Measurements from ENCODE around the gene EEA1.
A peak's percentile ranks its signal among the peaks of the same experiment; 100 is the strongest.
"Not testable (repeated sequence)": the region's sequence is repeated elsewhere in the genome, so short reads cannot be mapped to it uniquely, and the experiment has no call there.

The EEA1 gene

DNA sequence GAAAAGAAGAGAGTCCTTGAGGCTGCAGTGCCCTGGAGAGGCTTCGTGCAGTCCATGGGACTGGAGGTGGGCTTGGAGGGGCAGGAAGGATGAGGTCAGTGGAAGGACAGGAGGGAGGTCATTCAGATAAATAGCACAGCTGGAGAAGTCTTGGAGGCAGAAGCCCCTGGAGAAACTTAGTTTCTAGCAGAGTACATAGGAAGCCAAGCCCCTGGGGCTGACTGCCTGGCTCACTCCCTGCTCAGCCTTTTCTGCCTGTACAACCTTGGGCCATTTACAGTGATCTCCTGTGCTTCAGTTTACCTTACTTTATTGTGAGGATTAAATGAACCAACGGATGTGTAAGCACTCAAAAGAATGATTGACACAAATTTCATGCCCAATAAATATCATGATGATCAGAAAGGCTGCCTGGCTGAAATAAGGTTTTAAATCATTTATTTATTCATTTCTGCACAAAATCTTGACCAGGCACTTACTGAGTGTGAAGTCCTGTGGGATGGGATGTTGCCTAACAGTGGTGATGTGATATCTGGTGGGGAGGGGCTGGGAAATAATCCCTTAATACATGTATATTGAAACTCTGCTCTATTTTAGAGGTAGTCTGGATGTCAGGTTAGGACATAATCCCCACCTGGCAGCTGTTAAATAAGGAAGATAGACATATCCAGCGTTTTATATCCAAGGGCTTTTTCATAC, 172.0 kb downstream of the EEA1 start:
- Histone ChIP-seq H3K27ac (ENCODE audit: extremely low read depth, low read depth, low read length) (no peak overlapping the region), H3K36me3 (ENCODE audit: control insufficient read depth in 2 of 2, insufficient read depth in 1 of 2, low read length in 2 of 2) (no peaks in the 10 kb centered on the region), H3K4me1 (ENCODE audit: control insufficient read depth, insufficient read depth, low read length) (peaks cover 2% of the 10 kb centered on the region; the same call in 1 of the 2 replicates), H3K9me3 (ENCODE audit: control insufficient read depth, insufficient read depth, low read depth, low read length) (no peaks in the 10 kb centered on the region), H3K4me3 (ENCODE audit: low read depth, low read length) (no peak overlapping the region)
- ChIA-PET CTCF (interaction anchor here (0.6 to 0.8 kb wide), 3 partner anchors 12 to 108 kb away, joined by 3 to 4 read pairs (median 3); no protein-coding TSS in a partner anchor), POLR2A (no interaction called here)
- TF ChIP-seq GFI1B (tag by site-specific recombination; IDR thresholded peaks at IDR 0.05) (no peak), FEZF1 (tag by site-specific recombination; IDR thresholded peaks at IDR 0.05) (0 out of 2 replicates have a peak, but pooled peaks have one; percentile 27)
- TF ChIP-seq, protein P1, sequence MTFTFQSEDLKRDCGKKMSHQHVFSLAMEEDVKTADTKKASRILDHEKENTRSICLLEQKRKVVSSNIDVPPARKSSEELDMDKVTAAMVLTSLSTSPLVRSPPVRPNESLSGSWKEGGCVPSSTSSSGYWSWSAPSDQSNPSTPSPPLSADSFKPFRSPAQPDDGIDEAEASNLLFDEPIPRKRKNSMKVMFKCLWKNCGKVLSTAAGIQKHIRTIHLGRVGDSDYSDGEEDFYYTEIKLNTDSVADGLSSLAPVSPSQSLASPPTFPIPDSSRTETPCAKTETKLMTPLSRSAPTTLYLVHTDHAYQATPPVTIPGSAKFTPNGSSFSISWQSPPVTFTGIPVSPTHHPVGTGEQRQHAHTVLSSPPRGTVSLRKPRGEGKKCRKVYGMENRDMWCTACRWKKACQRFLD (tag by site-specific recombination; IDR thresholded peaks at IDR 0.05), result no peak

DNA sequence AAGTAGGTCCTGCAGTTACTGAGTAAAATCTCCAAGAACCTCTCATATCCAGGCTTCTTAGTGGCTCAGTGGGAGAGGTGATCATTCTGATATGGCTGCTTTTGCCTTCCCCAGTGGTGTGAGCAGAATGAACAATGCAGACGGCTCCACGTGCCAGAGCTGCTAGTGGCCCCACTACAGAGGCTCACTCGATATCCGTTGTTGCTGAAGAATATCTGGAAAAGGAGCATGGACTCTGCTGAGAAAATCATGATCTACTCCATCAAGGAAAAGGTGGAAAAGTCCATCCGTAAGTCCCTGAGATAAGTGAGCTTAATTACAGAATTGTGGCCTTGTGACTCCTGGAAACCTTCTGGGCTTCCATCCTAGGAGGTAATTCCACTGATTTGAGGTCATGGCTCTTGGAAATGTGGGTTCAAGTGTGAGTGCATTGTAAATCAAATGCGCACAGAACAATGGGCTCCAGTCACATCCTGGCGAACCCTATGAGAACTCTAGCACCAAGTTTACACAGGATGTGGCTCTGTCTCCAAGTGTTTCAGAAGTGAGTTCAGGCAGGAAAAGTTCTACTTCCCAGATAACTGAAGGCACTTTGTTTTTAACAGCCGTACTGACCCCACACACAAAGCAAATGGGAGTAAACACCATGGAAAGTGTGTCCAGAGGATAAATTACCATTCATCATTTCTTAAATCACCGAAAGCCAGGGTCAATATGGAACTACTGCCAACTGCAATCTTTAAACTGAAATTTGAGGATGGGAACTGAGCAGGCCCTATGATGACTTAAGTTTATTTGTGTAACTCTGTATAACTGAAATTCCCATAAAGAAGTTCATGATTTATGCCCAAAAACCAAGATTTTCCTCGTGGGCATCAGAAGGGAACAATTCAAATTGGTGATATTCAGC, 174.9 kb downstream of the EEA1 start:
- POLR2A ChIA-PET, result no interaction called here
- no peak overlapping the region for H3K4me3 ChIP-seq (ENCODE audit: low read depth, low read length)
- no peak overlapping the region for H3K27ac ChIP-seq (ENCODE audit: extremely low read depth, low read depth, low read length)
- H3K4me1 ChIP-seq (ENCODE audit: control insufficient read depth, insufficient read depth, low read length), result peaks cover 2% of the 10 kb centered on the region; the same call in 1 of the 2 replicates
- TF ChIP-seq ZNF521 (tag by site-specific recombination; IDR thresholded peaks at IDR 0.05) (no peak), ZNF48 (tag by site-specific recombination; IDR thresholded peaks at IDR 0.05) (no peak), ZNF23 (tag by site-specific recombination; IDR thresholded peaks at IDR 0.05; ENCODE audit: borderline replicate concordance) (no peak), ZNF138 (tag by site-specific recombination; IDR thresholded peaks at IDR 0.05; ENCODE audit: borderline replicate concordance) (no peak), ZNF24 (tag by site-specific recombination; IDR thresholded peaks at IDR 0.05) (no peak), HOXC10 (CRISPR knock-in tag; IDR thresholded peaks at IDR 0.05) (no peak), ZNF529 (tag by site-specific recombination; IDR thresholded peaks at IDR 0.05; ENCODE audit: insufficient replicate concordance) (no peak)
- CTCF ChIA-PET, result interaction anchor here (0.6 kb wide), 1 partner anchor 620 kb away, joined by 4 read pairs; no protein-coding TSS in a partner anchor
- no peaks in the 10 kb centered on the region for H3K36me3 ChIP-seq (ENCODE audit: control insufficient read depth in 2 of 2, insufficient read depth in 1 of 2, low read length in 2 of 2)
- no peaks in the 10 kb centered on the region for H3K9me3 ChIP-seq (ENCODE audit: control insufficient read depth, insufficient read depth, low read depth, low read length)

DNA sequence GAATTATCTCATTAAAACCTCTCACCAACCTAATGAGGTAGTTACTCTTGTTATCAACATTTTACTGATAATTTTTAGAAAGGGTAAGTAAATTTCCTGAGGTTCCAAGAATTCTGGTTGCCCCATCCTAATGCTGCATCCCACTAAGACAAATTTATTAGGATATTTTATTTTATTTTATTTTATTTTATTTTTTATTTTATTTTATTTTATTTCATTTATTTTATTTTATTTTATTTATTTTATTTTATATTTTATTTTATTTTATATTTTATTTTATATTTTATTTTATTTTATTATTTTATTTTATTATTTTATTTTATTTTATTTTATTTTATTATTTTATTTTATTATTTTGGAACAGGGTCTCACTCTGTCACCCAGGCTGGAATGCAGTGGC, 179.4 kb downstream of the EEA1 start:
- CTCF ChIA-PET, result interaction anchor here (0.6 kb wide), 1 partner anchor 20 kb away, joined by 3 read pairs; no protein-coding TSS in a partner anchor
- H3K27ac ChIP-seq (ENCODE audit: extremely low read depth, low read depth, low read length); POLR2A ChIA-PET; H3K9me3 ChIP-seq (ENCODE audit: control insufficient read depth, insufficient read depth, low read depth, low read length); H3K4me1 ChIP-seq (ENCODE audit: control insufficient read depth, insufficient read depth, low read length); H3K4me3 ChIP-seq (ENCODE audit: low read depth, low read length); H3K36me3 ChIP-seq (ENCODE audit: control insufficient read depth in 2 of 2, insufficient read depth in 1 of 2, low read length in 2 of 2): not testable (repeated sequence)

DNA sequence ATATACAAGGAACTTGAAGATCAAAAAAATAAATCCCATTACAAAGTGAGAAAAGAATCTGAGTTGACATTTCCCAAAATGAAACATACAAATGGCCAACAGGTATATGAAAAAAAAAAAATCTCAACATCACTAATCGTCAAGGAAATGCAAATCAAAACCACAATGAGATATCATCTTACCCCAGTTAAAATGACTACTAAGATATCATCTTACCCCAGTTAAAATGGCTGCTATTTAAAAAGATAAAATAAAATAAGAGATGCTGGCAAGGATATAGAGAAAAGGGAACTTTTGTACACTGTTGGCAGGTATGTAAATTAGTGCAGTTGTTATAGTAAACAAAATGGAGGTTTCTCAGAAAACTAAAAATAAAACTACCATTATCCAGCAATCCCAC, 181.9 kb downstream of the EEA1 start:
- Histone ChIP-seq H3K36me3 (ENCODE audit: control insufficient read depth in 2 of 2, insufficient read depth in 1 of 2, low read length in 2 of 2) (no peaks in the 10 kb centered on the region), H3K4me1 (ENCODE audit: control insufficient read depth, insufficient read depth, low read length) (peaks cover 8% of the 10 kb centered on the region; the same call in 1 of the 2 replicates), H3K9me3 (ENCODE audit: control insufficient read depth, insufficient read depth, low read depth, low read length) (no peaks in the 10 kb centered on the region), H3K4me3 (ENCODE audit: low read depth, low read length) (no peak overlapping the region), H3K27ac (ENCODE audit: extremely low read depth, low read depth, low read length) (no peak overlapping the region)
- ChIA-PET POLR2A (no interaction called here), CTCF (no interaction called here)
- TF ChIP-seq ZNF549 (tag by site-specific recombination; IDR thresholded peaks at IDR 0.05) (0 out of 2 replicates have a peak, but pooled peaks have one; percentile 18), ZXDB (tag by site-specific recombination; IDR thresholded peaks at IDR 0.05) (no peak), OSR2 (tag by site-specific recombination; IDR thresholded peaks at IDR 0.05) (no peak), SCRT1 (tag by site-specific recombination; IDR thresholded peaks at IDR 0.05; ENCODE audit: borderline replicate concordance) (peak; percentile 49; the same call in 1 of the 2 replicates), ZNF391 (tag by site-specific recombination; IDR thresholded peaks at IDR 0.05; ENCODE audit: borderline replicate concordance, low read depth) (no peak), SCRT2 (tag by site-specific recombination; IDR thresholded peaks at IDR 0.05) (peak; percentile 45; the same call in 1 of the 2 replicates)
- TF ChIP-seq, protein P2, sequence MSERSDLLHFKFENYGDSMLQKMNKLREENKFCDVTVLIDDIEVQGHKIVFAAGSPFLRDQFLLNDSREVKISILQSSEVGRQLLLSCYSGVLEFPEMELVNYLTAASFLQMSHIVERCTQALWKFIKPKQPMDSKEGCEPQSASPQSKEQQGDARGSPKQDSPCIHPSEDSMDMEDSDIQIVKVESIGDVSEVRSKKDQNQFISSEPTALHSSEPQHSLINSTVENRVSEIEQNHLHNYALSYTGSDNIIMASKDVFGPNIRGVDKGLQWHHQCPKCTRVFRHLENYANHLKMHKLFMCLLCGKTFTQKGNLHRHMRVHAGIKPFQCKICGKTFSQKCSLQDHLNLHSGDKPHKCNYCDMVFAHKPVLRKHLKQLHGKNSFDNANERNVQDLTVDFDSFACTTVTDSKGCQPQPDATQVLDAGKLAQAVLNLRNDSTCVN (tag by site-specific recombination; optimal IDR thresholded peaks at IDR 0.05), result no peak
- TF ChIP-seq, protein P3, sequence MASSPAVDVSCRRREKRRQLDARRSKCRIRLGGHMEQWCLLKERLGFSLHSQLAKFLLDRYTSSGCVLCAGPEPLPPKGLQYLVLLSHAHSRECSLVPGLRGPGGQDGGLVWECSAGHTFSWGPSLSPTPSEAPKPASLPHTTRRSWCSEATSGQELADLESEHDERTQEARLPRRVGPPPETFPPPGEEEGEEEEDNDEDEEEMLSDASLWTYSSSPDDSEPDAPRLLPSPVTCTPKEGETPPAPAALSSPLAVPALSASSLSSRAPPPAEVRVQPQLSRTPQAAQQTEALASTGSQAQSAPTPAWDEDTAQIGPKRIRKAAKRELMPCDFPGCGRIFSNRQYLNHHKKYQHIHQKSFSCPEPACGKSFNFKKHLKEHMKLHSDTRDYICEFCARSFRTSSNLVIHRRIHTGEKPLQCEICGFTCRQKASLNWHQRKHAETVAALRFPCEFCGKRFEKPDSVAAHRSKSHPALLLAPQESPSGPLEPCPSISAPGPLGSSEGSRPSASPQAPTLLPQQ (tag by site-specific recombination; IDR thresholded peaks at IDR 0.05), result no peak
- TF ChIP-seq, protein P4, sequence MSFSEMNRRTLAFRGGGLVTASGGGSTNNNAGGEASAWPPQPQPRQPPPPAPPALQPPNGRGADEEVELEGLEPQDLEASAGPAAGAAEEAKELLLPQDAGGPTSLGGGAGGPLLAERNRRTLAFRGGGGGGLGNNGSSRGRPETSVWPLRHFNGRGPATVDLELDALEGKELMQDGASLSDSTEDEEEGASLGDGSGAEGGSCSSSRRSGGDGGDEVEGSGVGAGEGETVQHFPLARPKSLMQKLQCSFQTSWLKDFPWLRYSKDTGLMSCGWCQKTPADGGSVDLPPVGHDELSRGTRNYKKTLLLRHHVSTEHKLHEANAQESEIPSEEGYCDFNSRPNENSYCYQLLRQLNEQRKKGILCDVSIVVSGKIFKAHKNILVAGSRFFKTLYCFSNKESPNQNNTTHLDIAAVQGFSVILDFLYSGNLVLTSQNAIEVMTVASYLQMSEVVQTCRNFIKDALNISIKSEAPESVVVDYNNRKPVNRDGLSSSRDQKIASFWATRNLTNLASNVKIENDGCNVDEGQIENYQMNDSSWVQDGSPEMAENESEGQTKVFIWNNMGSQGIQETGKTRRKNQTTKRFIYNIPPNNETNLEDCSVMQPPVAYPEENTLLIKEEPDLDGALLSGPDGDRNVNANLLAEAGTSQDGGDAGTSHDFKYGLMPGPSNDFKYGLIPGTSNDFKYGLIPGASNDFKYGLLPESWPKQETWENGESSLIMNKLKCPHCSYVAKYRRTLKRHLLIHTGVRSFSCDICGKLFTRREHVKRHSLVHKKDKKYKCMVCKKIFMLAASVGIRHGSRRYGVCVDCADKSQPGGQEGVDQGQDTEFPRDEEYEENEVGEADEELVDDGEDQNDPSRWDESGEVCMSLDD (tag by site-specific recombination; IDR thresholded peaks at IDR 0.05), result no peak

Measured in HEK293 (cell line).